Eye (tissue), 1 donor: ENCODE results near the gene EEFSEC.

Experiments
- DNase-seq: peaks from one replicate; pipeline ENCODE4 v3.0.0-alpha.2; 2015

The EEFSEC gene

GRCh38 chr3:128187495-128187894 lies 34.2 kb downstream of the EEFSEC start:
- no peak for DNase-seq

DNA sequence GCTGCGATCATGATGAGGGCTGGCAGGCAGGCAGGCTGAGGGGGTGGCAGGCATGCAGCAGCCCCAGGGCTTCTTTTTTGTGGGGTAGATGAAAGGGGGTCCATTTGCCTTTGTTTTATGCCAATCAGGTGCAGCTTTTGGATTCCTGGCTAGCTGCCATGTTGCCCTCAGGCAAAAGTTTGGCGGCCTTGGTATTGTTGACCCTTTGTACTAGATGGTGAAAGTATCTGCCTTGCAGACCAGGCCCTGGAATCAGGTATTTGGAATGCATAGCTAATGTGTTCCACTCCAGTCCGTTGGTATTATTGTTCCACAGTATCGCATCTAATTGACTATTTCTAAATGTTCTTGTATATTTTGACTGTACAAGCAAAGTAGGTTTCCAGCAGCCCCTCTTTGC lies 35.0 kb downstream of the EEFSEC start:
- no peak for DNase-seq

DNA sequence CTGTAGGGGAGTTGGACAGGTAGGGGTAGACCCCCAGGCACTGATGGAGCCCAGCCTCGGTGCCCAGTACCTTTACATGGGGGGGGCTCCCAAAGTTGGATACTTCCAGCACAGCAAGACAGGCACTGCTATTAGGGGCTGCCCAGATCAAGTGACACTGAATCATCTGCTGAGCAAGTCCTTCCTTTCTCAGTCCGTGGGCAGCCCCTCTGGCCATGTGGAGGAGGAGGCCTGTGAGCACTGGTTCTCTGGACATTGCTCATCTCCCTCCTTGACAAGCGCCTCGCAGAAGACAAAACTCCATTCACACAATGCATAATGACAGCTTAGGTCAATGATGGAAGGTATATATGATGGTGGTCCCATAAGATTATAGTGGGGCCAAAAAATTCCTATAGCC lies 35.7 kb downstream of the EEFSEC start:
- DNase-seq, result no peak

- no peak for DNase-seq
Observed at GRCh38 chr3:128190501-128190900, 37.2 kb downstream of the EEFSEC start.

- DNase-seq, result no peak
Observed at GRCh38 chr3:128192131-128192530, 38.9 kb downstream of the EEFSEC start.

- DNase-seq, result no peak
Observed at GRCh38 chr3:128193168-128193567, 39.9 kb downstream of the EEFSEC start.

DNA sequence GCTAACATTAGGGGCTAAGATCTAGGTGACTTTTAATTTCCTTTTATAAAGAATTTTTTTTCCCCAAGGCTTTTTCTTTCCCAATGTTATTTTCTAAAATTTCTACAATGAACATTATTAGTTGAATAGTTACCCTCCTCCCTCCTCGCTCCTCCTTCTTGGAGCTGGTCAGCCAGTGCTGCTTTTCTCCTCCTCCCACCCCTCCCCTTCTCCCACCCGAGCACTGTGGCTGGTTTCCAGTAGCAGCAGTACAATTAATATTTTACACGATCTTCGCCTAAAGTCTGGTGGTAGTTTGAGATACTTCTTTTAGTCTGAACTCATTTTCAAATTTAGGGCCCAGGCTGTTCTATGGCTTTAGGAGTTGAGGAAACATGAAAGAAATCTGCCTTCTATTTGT lies 41.6 kb downstream of the EEFSEC start:
- no peak for DNase-seq

DNA sequence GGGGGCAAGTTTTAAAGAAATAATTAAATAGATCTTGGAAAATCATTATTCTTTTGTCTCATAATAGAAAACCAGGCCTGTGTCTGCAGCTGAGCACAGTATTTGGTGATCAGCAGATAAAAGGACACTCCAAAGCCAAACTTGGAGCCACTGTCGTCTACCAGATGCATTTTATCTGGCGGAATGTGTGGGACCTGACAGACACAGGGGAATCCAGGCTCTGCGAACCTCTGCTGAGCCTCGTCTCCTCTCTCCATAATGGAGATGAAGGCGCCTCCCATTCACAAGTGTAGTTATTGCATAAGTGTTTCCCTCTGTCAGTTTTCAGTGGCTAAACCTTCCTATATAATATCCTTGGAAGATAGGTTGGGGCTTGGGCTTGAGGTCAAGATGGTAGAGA lies 42.1 kb downstream of the EEFSEC start:
- DNase-seq, result no peak

DNA sequence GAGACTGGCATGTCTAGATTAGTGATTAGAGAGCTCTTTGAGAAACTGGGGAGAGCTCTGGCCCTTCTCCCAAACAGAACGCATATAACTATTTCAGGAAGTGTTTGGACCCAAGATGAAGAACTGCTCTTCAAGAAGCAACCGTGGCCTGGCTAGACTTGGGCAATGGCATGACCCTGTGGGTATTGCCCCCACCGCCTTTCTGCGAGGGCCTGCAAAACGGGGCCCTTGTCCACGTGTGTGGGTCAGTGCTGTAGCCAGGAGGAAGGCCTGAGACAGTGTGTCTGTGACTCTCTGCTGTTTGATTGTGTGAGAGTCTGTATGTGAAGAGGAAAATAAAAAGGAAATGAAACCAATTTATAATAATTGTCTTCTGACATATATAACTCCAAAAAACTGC lies 42.5 kb downstream of the EEFSEC start:
- DNase-seq, result no peak

- DNase-seq, result no peak
Observed at GRCh38 chr3:128196647-128197046, 43.4 kb downstream of the EEFSEC start.

DNA sequence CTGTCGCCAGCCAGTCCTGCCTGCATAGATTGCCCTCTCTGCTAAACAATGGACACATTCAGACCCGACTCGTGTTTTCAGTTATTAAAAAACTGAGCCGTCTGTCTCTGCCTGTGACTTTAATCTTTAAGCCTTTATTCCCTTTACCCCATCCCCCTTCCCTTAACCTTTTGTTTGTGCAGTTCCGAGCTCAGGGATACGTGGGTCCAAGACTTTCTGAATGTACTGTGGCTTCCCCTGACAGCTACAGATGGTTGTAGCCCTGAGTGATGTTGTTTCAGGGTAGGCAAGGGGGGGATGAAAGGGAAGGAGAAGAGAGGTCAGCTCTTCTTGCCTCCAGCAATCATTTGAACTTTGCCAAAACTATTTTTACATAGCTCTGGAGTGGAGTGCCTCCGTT lies 44.6 kb downstream of the EEFSEC start:
- no peak for DNase-seq

GRCh38 chr3:128198313-128198712 lies 45.0 kb downstream of the EEFSEC start:
- DNase-seq, result no peak

GRCh38 chr3:128199110-128199509 lies 45.8 kb downstream of the EEFSEC start:
- no peak for DNase-seq

GRCh38 chr3:128201158-128201755 lies 48.0 kb downstream of the EEFSEC start:
- DNase-seq, result no peak

DNA sequence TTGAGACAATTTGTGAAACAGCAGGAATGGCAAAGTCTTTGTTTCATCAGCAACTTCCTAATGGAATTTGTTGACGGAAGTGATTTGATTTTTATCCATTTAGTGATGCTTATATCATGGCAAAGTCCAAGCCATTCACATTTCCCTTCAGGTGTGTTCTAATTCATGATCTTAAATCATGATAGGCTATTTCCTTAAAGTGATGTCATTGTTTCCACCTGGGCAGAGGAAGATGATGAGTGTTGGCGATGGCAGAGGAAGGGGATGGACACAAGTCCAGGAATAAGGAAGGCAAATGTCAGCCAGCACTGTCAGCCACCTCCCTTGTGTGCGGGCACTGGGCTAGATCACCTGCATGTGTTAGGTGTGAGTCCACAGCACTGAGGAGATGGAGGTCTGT lies 49.9 kb downstream of the EEFSEC start:
- DNase-seq, result no peak

GRCh38 chr3:128205558-128206145 lies 52.4 kb downstream of the EEFSEC start:
- DNase-seq, result no peak

GRCh38 chr3:128207951-128208350 lies 54.7 kb downstream of the EEFSEC start:
- no peak for DNase-seq

DNA sequence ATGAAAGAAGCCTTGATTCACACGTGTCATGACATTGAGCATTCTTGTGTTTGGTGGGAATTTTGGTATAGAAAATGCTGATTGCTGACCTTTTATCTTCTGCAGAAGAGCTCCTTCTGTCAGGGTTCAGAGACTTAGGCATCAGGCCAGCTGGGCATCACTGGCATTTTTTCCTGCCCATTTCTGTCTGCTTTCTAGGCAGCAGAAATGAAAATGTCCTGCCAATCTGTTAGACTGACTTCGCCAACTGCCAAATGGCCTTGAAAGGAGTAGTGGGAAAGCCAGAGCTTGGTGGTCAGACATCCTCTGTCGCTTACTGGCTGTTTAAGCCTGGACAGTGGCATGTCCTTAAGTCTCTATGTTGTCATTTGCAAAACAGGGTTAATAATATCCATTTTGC lies 57.4 kb downstream of the EEFSEC start:
- no peak for DNase-seq

- no peak for DNase-seq
Observed at GRCh38 chr3:128214056-128214455, 60.8 kb downstream of the EEFSEC start.

DNA sequence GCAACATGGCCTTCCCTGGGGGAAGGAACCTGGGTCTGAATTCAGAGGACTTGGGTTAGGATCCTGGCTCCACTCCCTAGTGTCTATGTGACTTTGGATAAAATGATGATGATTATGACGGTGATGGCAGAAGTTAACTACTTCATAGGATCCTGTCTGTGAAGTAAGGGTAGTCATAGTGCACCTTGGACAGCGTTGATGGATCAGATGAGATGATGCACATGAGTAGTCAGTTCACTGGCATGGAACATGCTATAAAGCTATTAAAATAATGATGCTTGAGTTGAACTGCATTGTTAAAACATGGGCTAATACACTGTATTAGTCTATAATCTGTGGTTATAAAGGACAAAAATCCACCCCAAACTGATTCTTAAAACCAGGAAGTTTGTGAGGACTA lies 62.0 kb downstream of the EEFSEC start:
- no peak for DNase-seq

DNA sequence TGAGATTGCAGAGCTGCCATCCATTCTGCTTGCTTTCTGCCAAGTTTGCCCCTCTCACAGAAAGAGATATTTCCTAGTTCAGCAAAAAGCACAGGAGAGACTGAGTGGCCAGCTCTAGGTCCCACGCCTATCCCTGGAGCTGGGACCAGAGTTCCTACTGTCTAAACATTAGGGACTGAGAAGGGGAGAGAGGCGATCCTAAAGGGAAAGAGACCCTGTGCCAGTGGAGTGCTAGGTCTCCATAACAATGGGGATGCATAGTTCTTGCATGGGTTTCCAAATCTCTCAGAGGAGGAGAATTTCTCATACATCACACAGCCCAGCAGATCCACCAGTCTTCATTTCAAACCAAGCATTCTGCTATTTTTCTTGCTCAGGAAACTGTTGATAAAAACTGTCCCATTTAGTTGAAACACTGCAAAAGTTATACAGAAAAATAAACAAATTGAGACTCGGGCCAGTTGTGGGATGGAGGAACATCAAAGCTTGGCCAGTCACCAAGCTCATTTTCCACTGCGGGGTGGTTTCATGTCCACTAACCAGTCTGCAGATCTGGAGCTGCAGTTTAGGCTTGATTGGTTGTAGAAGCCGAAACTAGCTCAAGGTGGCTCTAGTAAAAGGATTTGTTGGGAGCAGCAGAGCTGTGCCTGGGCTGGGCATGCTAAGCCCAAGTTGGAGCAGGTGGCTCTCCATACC lies 62.7 kb downstream of the EEFSEC start:
- no peak for DNase-seq

- no peak for DNase-seq
Observed at GRCh38 chr3:128217702-128218547, 64.6 kb downstream of the EEFSEC start.

- no peak for DNase-seq
Observed at GRCh38 chr3:128218548-128219257, 65.4 kb downstream of the EEFSEC start.
